GM18861 (cell line): Measurements from ENCODE around the gene KCTD11.
"Not testable (repeated sequence)": the region's sequence is repeated elsewhere in the genome, so short reads cannot be mapped to it uniquely, and the experiment has no call there.

ENCODE experiments used
- ATAC-seq: cut with Tn5 transposase; IDR thresholded peaks from one replicate; pipeline ENCODE4 v1.9.1; 2021; ENCODE audit not compliant: unreplicated experiment

KCTD11 gene

DNA sequence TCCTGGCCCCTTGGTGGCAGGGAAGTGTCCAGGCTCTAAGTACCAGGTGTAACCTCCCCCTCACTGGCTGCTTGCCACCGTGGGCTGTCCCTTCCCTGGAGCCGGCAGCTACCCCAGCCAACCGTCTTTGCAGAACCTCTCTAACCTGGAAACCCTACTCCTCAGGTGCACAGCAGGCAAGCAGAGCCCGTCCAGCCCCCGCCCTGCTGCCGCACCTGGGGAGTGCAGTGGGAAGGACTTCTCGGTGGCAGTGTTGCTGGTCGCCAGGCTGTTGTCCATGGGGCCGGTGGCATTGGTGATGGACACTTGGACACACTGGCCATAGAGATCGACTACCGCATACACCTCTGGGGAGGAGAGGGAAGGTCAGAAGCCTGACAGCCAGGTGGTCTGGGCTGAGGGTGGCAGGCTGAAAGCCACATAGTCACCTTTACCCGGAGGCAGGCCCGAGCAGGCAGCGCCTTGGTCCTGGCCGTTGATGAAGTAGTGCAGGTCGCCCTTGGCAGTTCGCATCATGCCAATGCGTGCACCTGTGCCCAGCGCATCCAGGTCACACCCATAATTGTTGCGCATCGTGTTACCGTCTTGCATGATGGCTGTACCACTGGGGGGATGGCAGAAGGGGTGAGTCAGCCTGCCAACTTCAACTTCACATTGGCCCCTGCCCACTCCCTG, 29.3 kb upstream of the KCTD11 start:
- no peak for ATAC-seq

DNA sequence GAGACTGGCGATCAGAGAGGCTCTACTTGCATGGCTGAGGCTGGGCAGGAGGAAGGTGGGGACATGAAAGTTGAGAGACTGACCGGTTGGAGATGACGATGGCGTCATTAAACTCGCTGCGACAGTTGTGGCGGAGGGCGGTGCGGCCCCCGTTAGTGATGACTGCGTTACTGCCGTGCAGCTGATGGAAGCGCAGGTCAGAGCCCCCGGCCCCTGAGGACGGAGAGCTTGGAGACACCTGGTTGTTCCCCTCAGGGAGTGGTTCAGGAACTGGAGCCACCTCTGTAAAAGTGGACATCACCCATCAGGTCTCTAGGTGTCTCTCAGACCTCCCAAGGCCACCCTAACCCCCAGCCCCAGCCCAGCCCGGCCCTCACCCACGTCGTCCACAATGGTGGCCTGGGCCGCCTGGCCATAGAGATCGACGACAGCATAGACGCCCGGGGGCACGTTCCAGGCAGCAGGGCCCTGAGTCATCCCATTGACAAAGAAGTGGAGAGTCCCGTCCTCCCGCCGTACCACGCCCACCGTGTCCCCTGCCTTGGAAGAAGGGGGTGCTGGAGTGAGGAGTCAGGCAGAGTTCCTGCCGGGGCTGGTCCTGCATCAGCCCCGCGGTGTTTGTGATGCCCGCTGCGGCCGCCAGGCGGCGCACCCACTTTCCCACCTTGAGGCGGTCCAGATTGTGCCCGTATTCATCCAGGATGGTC, 28.1 kb upstream of the KCTD11 start:
- ATAC-seq = no peak

DNA sequence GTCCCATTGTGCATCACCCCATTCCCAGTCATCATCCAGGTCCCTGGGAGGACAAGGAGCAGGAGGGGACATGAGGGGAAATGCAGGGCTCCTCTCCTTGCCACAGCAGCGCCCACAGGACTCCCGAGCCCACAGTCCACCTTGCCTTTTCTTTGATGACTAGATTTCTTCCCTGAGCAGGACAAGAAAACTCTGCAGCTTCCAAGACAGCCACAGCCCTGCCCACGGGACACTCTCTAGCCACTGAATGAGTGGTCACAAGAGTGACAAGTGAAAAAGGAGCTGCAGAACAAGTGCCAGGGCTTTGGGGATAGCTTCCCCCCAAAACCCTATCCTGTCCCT, 27.6 kb upstream of the KCTD11 start:
- ATAC-seq = no peak

DNA sequence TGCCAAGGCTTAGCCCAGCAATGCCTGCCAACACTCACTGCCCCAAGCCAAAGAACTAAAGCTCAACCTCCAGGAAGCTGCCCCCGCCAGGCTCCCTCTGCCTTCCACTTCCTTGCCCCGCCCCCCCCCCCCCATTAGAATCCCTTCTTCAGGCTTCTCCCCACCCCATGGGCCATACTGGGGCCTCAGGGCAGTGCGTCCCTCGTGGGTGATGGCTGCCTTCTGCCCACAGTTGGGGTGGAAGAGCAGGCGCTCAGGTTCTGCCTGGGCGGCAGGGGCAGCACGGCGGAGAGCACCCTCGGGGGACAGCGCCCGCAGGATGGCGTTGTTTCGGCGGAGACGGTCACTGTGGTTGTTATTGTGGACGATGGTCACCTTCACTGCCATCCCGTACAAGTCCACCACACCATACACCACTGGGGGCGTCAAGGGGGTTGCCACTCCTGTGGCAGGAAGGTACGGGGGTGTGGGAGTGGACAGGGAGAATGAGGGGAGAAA, 26.9 kb upstream of the KCTD11 start:
- no peak for ATAC-seq

DNA sequence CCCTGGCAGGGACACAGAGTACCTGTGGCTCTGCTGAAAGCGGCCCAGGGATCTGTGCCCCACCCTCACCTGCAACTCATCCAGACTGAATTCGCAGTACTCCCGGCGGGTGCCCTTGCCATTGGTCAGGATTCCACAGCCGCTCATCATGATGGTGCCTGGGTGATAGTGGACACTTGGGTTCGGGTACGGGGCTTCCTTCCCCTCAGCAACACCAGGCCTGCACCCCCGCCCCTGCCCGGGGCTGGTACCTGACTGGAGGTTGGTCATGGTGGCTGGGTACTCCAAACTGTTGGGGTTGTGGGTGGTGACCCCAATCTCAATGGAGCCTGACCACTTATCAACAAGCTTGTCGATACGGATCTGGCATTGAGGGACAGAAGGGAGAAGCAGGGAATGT, 25.8 kb upstream of the KCTD11 start:
- no peak for ATAC-seq

DNA sequence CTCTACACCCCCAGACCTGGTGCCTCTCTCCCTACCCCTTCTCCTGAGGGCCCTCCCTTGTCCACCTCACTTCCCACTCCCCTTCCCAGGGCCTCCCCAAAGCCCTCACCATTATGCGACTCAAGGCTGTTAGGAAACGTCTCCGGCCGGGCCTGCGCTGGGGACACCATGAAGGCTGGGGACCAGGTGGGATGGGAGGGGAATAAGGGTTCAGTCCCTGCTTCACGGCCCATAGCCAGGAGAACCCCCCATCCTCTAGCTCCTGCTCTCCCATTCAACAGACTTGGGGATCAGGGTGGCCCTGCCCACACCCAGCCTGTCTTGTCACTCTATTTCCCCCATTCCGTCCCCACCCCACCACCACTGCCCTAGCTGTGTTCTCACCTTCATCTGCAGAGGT, 24.9 kb upstream of the KCTD11 start:
- no peak for ATAC-seq

DNA sequence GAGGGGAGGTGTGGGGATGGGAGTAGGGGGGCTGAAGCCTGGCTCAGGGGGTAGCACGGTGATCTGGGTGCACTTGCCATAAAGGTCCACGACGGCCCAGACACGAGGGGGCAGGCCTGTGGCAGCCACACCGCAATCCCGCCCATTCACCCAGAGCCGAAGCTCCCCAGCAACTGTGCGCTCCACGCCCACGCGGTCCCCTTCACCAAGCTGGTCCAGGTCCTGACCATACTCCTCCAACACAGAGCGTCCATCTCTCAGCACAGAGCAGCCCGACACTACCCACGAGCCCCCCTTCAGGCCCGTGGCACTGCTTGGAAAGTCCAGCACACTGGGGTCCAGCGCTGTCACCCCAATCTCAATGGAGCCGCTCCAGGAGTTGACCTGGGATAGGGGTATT, 24.5 kb upstream of the KCTD11 start:
- no peak for ATAC-seq

DNA sequence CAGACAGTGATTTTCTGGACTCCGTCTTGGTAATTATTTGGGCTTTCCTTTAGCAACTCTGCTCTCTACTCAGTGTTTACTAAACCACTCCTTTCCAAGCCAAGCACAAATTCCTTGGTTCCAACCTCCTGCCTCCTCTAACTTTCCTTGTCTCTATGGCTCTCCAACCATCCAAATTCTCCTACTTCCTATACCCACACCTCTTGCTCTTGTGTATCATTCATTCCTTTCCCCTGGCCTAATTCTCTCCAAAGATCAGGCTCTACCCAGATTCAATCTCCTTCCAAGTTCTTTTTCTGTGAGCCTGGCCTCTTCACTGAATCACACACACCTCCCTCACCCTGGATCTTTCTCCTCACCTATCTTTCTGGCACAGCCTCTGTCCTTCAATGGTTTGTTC, 24.0 kb upstream of the KCTD11 start:
- ATAC-seq = no peak

DNA sequence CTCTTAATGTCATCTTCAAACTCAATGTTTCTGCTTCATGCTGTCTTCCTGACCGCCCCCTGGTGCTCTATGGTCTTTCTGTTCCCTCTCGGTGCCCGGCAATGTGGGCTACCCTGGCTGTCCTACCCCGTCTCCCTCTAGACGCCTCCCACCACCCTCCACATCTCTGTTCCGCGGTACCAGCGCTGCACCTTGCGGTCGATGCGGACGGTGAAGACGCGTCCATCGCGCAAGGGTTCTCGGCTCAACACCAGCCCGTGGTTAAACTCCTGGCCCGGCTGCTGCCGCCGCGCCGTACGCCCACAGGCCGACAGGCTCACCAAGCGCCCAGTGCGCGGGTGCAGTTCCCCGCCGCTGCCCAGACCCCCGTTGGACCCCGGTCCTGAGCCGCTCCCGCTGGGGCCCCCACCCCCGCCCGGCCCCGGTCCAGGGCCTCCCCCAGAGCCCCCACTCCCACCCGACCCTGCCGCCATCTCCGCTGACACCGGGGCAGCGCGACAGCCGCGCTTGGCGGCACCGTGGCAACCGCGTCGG, 23.1 kb upstream of the KCTD11 start, which contains the start of gene NEURL4:
Gene NEURL4 (minus strand): TSS at position 496 of the 534 bp plus-strand sequence. CDS start 23 bp downstream, at position 473.
- ATAC-seq = no peak

DNA sequence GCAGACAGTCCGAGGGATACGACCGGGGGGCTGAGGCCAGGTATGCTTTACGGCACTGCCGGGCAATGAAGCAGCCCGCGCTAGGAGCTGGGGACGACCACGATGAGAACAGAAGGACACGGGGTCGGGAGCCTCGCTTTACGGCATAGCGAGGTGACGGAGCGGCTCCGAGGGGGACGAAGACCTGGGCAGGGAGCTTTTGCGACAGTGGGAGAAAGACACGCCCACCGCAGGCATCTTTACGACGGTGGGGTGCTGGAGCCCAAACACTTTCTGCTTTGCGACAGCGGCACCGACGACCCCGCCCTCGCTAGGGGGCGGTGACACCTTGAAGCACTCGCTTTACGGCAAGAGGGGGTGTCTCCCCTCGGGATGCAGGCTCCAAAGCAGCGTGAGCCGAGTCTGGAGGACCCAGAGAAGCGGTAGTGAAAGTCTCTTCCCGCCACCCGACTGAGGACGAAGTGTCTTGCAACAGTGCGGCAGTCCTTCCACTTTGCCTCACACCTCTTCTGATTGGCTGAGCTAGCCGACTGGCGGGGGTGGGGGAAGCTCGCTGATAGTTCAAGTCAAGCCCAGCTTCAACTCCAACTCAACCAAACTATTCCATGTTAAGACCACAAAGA, 22.5 kb upstream of the KCTD11 start:
- peak; percentile 54 for ATAC-seq

DNA sequence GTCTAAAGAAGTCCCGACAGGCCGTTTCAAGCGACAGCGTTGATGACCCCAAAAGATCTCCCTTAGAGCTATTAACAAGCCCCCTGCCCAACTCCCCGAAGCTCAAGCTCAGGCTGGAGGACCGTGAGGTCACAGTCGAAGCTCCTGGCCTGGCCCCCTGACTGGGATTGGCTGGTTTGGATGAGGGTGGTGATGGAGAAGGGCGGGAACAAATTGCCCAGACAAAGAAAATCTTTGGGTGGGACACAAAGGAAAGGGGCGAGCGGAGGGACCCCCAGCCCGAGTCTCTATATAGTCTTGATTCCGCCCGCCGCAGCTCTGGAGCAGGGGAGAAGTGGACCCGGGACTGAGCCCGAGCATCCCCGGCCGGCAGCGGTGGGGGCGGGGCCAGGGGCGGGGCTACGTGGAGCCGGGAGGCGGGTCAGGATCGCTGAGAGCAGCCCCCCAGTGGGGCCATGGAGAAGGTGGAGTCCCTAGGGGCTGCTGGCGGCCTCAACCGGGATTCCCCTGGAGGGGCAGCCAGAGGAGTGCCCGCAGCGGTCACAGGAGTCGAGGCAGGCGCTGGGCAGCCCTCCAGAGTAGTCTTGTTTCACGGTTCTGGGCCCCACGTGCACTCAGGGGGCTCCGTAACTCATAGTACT, 21.8 kb upstream of the KCTD11 start:
- ATAC-seq = peak; percentile 25

DNA sequence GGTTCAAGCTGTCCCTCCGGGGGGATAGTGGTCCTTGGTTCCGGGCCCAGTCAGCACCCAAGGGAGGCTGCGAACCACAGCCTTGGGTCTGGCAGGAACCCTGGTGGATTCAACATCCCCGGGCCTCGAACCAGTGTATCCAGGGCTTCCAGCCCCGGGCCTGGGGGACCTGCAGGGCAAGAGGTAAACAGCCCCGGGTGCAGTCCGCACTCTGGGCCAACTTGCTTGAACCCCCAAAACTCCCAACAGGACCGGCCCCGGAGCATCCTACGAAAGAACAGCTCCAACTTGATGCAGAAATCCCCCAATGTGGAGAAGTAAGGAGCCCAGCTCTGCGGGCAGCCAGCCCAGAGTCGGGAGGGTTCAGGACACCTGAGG, 21.3 kb upstream of the KCTD11 start:
- ATAC-seq = no peak

DNA sequence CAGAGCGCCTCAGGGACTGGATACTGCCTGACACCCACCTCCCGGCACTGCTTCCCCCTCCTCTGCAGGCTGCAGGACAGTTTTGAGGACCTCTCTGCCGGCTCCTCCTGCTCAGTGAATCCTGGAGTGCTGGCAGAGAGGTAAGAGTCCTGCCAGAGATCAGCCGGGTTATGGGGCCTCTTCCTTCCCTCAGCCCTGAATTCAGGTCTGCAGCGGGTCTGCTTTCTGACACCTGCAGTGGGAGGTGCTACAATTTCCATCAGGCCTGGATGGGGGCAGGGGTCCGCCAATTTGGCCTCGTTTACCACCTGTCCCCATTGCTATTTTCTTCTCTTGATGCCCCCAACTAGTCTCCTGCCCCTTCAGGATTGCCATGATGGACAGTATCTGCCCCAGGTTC, 19.9 kb upstream of the KCTD11 start:
- no peak for ATAC-seq

DNA sequence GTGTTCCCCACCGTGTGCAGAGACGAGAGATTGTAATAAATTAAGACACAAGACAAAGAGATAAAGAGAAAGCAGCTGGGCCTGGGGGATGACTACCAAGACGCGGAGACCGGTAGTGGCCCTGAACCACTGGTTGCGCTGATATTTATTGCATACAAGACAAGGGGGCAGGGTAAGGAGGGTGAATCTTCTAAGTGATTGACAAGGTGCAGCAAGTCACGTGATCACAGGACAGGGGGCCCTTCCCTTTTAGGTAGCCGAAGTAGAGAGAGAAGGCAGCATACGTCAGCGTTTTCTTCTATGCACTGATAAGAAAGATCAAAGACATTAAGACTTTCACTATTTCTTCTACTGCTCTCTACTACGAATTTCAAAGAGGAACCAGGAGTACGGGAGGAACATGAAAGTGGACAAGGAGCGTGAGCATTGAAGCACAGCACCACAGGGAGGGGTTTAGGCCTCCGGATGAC, 19.3 kb upstream of the KCTD11 start:
- not testable (repeated sequence) for ATAC-seq

DNA sequence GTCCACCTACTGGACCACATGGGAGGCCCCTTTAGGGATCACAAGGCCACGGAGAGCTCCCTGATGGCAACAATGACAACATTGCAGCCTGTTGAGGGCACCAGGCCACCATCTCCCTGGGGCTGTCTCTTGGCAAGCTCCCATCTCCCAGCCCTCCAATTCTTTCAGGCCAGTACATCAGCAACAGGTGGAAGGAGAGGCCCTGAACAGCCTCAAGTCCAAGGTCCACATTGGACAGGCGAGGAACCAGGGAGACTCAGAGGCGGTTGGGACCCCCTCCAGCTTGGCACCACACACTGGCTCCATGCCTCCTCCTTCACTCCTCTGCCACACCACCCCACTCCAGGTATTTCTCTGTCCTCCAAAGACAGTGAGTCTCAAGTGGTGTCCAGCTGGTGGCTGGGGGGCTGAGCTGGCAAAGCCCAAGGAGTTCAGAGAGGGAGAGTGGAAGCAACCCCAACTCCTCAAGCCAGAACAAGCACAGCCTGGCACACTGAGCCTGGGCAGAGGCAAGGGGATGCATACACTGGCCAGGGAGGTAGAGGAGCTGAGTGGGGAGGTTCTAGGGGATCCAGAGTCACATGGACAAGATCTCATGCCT, 16.9 kb upstream of the KCTD11 start:
- ATAC-seq = no peak

DNA sequence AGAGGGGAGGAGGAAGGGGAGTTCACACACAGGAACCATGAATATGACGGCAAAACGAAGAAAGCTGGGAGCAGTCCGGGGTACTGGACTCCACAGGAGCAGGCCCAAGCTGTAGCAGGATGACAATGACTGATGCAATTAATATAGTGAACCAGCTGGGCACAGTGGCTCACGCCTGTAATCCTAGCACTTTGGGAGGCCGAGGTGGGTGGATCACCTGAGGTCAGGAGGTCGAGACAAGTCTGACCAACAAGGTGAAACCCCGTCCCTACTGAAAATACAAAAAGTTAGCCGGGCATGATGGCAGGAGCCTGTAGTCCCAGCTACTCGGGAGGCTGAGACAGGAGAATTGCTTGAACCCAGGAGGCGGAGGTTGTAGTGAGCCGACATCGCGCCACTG, 16.2 kb upstream of the KCTD11 start:
- not testable (repeated sequence) for ATAC-seq

DNA sequence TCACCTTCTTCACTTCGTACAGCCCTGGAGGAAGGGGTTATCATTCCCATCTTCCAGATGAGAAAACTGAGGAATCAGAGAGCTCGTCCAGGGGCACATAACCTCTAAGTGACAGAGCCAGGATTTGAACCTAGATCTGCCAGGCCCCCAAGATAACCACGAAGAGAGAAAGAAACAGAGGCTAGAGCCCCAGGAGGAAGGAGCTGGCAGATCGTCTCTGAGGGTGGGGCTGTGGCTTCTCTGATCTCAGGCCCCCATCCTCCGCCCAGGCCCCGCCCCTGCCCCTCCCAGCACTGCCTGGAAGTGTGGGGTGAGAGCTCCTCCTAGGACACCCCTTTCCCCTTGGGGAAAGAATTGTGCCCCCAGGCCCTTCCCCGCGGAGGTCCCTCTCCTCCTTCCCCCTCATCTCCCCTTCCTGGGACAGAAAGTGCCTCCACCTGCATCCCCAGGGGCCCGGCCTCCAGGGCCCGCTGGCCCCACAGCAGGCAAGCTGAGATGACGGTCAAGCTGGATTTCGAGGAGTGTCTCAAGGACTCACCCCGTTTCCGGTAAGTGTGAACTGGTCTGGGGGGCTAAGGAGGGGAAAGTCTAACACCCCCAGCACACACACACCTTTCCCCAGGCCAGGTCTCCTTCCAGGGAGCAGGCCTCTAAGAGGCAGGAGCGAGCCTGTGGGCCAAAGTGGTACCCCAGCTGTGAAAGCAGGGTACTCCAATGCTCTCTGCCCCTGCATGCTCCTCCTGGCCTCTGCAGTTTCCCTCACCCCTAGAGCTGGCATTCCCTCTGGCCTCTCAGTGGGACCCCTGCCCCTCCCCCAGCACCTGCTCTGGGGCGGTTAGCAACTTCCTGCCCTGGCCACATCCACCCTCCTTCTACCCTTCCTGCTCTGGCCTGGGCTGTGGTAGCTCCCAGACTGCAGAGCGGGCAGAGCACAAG, 15.5 kb upstream of the KCTD11 start, which contains the start of gene ACAP1:
Gene ACAP1 (plus strand): TSS at position 290 of the 936 bp plus-strand sequence. CDS start 206 bp downstream, at position 496.
- ATAC-seq = no peak

DNA sequence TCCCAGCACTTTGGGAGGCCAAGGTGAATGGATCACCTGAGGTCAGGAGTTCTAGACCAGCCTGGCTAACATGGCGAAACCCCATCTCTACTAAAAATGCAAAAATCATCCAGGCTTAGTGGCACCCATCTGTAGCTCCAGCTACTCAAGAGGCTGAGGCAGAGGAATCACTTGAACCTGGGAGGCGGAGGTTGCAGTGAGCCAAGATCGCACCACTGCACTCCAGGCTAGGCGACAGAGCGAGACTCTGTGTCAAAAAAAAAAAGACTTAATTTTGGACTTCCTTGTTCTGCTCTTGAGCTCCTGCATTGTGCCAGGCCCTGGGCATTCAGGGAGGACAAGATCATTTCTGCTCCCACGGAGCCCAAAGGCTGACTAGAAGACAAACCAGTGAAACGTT, 14.4 kb upstream of the KCTD11 start:
- not testable (repeated sequence) for ATAC-seq

DNA sequence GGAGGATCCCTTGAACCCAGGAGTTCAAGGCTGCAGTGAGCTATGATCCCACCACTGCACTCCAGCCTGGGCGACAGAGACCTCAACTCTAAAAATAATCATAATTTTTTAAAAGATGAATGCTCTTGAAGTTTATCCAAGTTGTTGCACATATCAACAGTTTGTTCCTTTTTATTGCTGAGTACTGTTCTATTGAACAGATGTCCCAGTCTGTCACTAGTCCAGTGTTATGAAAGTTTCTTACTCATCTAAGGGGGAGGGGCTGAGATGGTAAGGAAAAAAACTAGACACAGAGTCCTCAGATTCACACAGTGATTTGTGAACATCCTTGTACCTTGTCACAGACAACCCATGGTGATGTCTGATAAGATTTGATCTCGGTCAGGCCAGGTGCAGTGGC, 11.8 kb upstream of the KCTD11 start:
- ATAC-seq = no peak

DNA sequence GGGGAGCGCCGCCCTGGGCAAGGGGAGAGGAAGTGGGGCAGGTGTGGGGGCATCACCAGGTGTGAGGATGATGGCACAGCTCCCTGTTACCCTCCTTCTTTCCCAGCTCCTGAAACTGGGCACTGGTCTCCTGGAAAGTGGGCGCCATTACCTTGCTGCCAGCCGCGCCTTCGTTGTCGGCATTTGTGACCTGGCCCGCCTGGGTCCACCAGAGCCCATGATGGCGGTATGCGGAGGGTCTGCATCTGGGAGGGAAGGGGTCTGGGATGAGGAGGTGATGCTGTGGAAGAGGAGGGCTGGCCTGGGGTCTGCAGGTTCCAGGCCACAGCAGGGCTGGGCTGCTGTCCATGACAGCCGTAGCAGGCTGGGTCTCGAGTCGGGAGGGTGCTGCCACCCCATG, 10.1 kb upstream of the KCTD11 start:
- no peak for ATAC-seq
